Measurements from ENCODE around the gene TUSC2.

TUSC2 gene

GRCh38 chr3:50327943-50328691 is at the start of gene TUSC2:
TUSC2 (minus strand) TSS chr3:50328223; CDS start chr3:50328099, 124 bp downstream.
- DNase-seq = peak; percentile 77

GRCh38 chr3:50375258-50375931 is 47.4 kb upstream of the TUSC2 start:
- peak; percentile 2 for DNase-seq

GRCh38 chr3:50374363-50375257 is 46.6 kb upstream of the TUSC2 start:
- DNase-seq = no peak

GRCh38 chr3:50373146-50374051 is 45.4 kb upstream of the TUSC2 start:
- DNase-seq = no peak

- no peak for DNase-seq
These were observed 44.3 kb upstream of the TUSC2 start for GRCh38 chr3:50372349-50372748.

- DNase-seq = no peak
These were observed 43.2 kb upstream of the TUSC2 start for GRCh38 chr3:50371133-50371685.

GRCh38 chr3:50370594-50370993 is 42.6 kb upstream of the TUSC2 start:
- no peak for DNase-seq

- no peak for DNase-seq
These were observed 41.1 kb upstream of the TUSC2 start for GRCh38 chr3:50369012-50369670.

- no peak for DNase-seq
These were observed 37.8 kb upstream of the TUSC2 start for GRCh38 chr3:50365842-50366220.

GRCh38 chr3:50365080-50365841 is 37.2 kb upstream of the TUSC2 start:
- DNase-seq = peak; percentile 47

GRCh38 chr3:50364573-50365079 is 36.6 kb upstream of the TUSC2 start:
- no peak for DNase-seq

GRCh38 chr3:50359760-50360110 is 31.7 kb upstream of the TUSC2 start:
- no peak for DNase-seq

- DNase-seq = peak; percentile 92
These were observed 31.1 kb upstream of the TUSC2 start, which contains the start of gene TMEM115 for GRCh38 chr3:50358911-50359759. TMEM115 (minus strand) TSS chr3:50359521; CDS start chr3:50359063, 458 bp downstream.

GRCh38 chr3:50358355-50358910 is 30.4 kb upstream of the TUSC2 start:
- DNase-seq = no peak

- DNase-seq = no peak
These were observed 29.5 kb upstream of the TUSC2 start for GRCh38 chr3:50357481-50357880.

GRCh38 chr3:50356553-50356952 is 28.5 kb upstream of the TUSC2 start:
- DNase-seq = no peak

GRCh38 chr3:50355829-50356552 is 28.0 kb upstream of the TUSC2 start:
- no peak for DNase-seq

GRCh38 chr3:50354850-50355249 is 26.8 kb upstream of the TUSC2 start:
- no peak for DNase-seq
